WI38 (cell line): ENCODE measurements around the gene BFSP2.

Experiments
- H3K4me3 ChIP-seq: 2 replicates; pipeline ENCODE4 v1.5.1; 2011; ENCODE audit warnings: low read depth, mild to moderate bottlenecking, control low read depth, low read length
- TF ChIP-seq, protein P1 (sequence below): IDR thresholded peaks from 2 replicates; pipeline ENCODE4 v1.5.1; 2012; ENCODE audit warnings: low read depth, mild to moderate bottlenecking, control low read depth, low read length

Gene BFSP2

GRCh38 chr3:133457025-133457424 lies 57.2 kb downstream of the BFSP2 start:
- no peak overlapping the region for H3K4me3 ChIP-seq
- TF ChIP-seq, protein P1, sequence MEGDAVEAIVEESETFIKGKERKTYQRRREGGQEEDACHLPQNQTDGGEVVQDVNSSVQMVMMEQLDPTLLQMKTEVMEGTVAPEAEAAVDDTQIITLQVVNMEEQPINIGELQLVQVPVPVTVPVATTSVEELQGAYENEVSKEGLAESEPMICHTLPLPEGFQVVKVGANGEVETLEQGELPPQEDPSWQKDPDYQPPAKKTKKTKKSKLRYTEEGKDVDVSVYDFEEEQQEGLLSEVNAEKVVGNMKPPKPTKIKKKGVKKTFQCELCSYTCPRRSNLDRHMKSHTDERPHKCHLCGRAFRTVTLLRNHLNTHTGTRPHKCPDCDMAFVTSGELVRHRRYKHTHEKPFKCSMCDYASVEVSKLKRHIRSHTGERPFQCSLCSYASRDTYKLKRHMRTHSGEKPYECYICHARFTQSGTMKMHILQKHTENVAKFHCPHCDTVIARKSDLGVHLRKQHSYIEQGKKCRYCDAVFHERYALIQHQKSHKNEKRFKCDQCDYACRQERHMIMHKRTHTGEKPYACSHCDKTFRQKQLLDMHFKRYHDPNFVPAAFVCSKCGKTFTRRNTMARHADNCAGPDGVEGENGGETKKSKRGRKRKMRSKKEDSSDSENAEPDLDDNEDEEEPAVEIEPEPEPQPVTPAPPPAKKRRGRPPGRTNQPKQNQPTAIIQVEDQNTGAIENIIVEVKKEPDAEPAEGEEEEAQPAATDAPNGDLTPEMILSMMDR, result no peak

- TF ChIP-seq, protein P1, result no peak
- no peak overlapping the region for H3K4me3 ChIP-seq
Measured at GRCh38 chr3:133457465-133458067, 57.7 kb downstream of the BFSP2 start.

GRCh38 chr3:133459400-133459799 lies 59.5 kb downstream of the BFSP2 start:
- TF ChIP-seq, protein P1, result no peak
- H3K4me3 ChIP-seq, result no peak overlapping the region

DNA sequence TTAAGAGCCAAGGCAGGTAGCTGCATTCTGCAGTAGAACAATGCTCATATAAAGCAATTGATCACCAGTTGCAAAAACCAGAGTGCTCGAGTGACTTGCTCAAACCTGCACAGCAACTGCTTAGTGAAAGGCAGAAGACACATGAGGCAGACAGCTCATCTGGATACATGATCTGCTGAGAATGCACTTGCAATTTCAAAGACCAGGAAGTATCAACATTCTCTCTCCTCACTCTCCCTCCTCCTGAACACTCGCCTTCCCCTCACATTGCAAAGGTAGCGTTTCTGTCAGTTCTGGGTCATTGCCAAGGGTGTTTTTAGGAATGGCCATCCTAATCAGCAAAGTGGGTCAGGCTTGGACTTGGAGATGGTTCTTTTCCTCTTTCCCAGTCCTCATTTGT lies 61.0 kb downstream of the BFSP2 start:
- no peak overlapping the region for H3K4me3 ChIP-seq
- TF ChIP-seq, protein P1, result no peak

DNA sequence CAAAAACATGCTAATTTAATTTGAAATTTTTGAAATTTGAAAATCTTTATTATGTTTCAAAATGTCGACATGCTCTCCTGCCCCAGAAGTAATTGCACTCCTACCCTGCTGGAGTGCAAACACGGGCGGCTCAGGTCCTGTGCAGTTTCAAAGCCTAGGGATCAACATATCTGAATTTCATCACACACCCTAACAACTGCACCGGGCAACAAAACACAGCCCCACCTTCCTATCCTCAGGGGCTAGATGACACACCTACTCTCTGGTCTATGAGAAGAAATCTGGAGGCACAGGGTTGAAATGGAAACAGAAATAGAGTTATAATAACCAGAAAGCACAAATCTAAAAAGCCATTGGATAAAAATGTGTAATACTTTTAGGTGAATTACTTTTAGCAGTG lies 61.4 kb downstream of the BFSP2 start:
- no peak overlapping the region for H3K4me3 ChIP-seq
- TF ChIP-seq, protein P1, result no peak

- TF ChIP-seq, protein P1, result no peak
- no peak overlapping the region for H3K4me3 ChIP-seq
Measured at GRCh38 chr3:133463347-133463860, 63.5 kb downstream of the BFSP2 start.

DNA sequence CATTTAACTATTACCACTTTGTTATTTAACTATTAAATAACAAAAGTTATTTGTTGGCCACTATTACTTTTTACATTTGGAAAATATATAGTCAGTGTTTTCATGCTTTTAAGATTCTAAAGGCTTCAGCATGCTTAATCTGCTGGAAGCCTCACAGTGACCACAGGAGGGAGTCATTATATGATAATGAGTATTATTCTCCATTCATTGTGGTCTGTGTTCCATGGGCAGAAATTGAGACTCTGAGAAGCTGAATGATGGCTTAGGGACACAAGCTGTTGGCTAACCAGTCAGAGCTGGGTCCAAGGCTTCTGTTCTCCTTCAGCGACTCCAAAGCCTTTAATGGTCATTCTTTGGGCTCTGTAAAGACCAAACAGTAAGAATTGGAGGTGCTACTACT lies 64.7 kb downstream of the BFSP2 start:
- no peak overlapping the region for H3K4me3 ChIP-seq
- TF ChIP-seq, protein P1, result peak; percentile 18; the same call in 1 of the 2 replicates
